Measurements from ENCODE around the gene CSRNP2. TPM values are rescaled to one million over a fixed set of nuclear protein-coding genes. Genes with fewer than 3 reads are reported as not detected.

Gene CSRNP2
- total and polyA plus RNA-seq, 12 donors, result 7.7 to 25.3 (median 15.8) TPM

DNA sequence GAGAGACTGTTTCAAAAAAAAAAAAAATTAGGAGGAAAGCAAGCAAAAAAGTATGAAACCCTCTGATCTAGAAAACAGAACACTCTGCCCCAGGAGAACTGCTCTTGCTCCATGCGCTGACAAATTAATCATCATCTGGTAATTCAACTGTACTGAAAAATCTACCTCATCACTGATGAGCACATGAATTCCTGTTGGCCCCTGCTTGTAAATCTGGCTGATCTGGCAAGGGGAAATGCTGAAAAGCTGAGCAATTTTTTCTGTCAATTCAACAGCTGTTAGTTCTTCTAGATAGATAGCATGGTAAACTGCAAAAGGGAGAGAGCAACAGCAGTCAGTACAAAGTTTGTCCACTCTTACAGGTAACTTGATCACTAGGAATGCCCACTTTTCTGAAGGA, 15.2 kb upstream of the CSRNP2 start:
- no peak overlapping the region for H3K4me3 ChIP-seq
- no peaks in the 10 kb centered on the region for H3K27me3 ChIP-seq
- H3K27ac ChIP-seq, result no peak overlapping the region
- DNase-seq (no peak), ATAC-seq (no peak)
- peaks cover 0 to 100% (median 81%) of the 10 kb centered on the region in 9 donors for H3K36me3 ChIP-seq
- no peaks in the 10 kb centered on the region for H3K9me3 ChIP-seq
- intact Hi-C loops (cut with DNase I), result no loop called here
- H3K4me1 ChIP-seq, result no peaks in the 10 kb centered on the region
- TF ChIP-seq, protein P1, sequence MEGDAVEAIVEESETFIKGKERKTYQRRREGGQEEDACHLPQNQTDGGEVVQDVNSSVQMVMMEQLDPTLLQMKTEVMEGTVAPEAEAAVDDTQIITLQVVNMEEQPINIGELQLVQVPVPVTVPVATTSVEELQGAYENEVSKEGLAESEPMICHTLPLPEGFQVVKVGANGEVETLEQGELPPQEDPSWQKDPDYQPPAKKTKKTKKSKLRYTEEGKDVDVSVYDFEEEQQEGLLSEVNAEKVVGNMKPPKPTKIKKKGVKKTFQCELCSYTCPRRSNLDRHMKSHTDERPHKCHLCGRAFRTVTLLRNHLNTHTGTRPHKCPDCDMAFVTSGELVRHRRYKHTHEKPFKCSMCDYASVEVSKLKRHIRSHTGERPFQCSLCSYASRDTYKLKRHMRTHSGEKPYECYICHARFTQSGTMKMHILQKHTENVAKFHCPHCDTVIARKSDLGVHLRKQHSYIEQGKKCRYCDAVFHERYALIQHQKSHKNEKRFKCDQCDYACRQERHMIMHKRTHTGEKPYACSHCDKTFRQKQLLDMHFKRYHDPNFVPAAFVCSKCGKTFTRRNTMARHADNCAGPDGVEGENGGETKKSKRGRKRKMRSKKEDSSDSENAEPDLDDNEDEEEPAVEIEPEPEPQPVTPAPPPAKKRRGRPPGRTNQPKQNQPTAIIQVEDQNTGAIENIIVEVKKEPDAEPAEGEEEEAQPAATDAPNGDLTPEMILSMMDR (IDR thresholded peaks at IDR 0.05), result no peak
- 96 to 100% methylated on average over 1 of the region's 1 CpG for WGBS, 2 donors

DNA sequence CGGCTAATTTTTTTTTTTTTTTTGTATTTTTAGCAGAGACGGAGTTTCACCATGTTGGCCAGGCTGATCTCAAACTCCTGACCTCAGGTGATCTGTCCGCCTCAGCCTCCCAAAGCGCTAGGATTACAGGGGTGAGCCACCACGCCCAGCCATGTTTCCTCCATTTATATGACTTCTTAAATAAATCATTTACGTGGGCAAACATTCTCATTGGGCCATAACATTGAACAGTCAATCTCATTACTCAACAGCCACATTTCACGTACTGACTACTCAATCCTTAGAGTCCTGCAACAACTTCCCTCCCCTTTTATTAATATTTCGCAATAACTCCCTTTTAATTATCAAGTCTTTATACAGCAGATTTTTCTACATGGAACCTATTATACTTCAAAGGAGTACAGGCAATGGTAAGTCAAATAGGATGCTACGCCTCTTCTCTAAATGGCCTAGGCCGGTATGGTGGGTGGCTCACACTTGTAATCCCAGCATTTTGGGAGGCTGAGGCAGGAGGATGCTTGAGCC, 7.4 kb upstream of the CSRNP2 start:
- Histone ChIP-seq H3K27me3 (no peaks in the 10 kb centered on the region), H3K36me3 (peaks cover 0 to 67% (median 20%) of the 10 kb centered on the region in 9 donors), H3K27ac (no peak overlapping the region), H3K4me3 (no peak overlapping the region), H3K4me1 (peaks cover 0 to 3% (median 0%) of the 10 kb centered on the region in 9 donors), H3K9me3 (no peaks in the 10 kb centered on the region)
- no peak for DNase-seq
- no peak for ATAC-seq
- WGBS, 2 donors, result 92 to 95% methylated on average over 10 of the region's 10 CpGs
- TF ChIP-seq, protein P1 (IDR thresholded peaks at IDR 0.05), result no peak
- intact Hi-C loops (cut with DNase I), result loop anchor here in 1 of 10 donors (5.0 kb wide), 1 partner anchor 82 kb away; the partner anchor contains the start of gene TFCP2

DNA sequence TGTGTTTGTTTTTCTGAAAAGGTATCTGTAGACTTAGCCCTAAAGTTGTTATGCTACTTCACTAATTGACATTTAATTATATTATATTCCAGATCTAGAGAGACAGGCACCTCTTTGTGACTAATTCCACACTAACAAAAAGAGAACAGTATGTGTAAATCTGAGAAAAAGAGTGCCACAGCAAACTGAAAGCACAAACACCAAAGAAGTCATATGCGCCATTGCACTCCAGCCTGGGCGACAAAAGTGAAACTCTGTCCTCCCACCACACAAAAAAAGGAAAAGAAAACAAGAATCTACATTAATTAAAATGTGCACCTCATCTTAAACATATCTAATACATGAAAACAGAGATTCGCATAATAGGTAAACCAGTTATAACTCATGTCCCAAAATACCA, 4.4 kb upstream of the CSRNP2 start:
- Histone ChIP-seq H3K9me3 (no peaks in the 10 kb centered on the region), H3K36me3 (peaks cover 0 to 37% (median 5%) of the 10 kb centered on the region in 9 donors), H3K27ac (no peak overlapping the region), H3K4me1 (peaks cover 0 to 7% (median 3%) of the 10 kb centered on the region in 9 donors), H3K27me3 (no peaks in the 10 kb centered on the region), H3K4me3 (no peak overlapping the region)
- WGBS, 2 donors, result 98 to 99% methylated on average over 3 of the region's 3 CpGs
- ATAC-seq (no peak), DNase-seq (no peak)
- intact Hi-C loops (cut with DNase I), result loop anchor here in 3 of 10 donors (10.0 kb wide), 1 partner anchor 147 kb away; the partner anchor contains the start of gene DAZAP2 (in 3 of the 3)
- TF ChIP-seq, protein P1 (IDR thresholded peaks at IDR 0.05), result no peak

GRCh38 chr12:51086933-51087332, 3.5 kb upstream of the CSRNP2 start:
- DNase-seq (no peak), ATAC-seq (no peak)
- H3K4me1 ChIP-seq, result peaks cover 0 to 14% (median 10%) of the 10 kb centered on the region in 9 donors
- H3K36me3 ChIP-seq, result peaks cover 0 to 29% (median 5%) of the 10 kb centered on the region in 9 donors
- intact Hi-C loops (cut with DNase I), result loop anchor here in 3 of 10 donors (10.0 kb wide), 1 partner anchor 148 kb away; the partner anchor contains the start of gene DAZAP2 (in 3 of the 3)
- TF ChIP-seq, protein P1 (IDR thresholded peaks at IDR 0.05), result no peak
- H3K9me3 ChIP-seq, result no peaks in the 10 kb centered on the region
- H3K27me3 ChIP-seq, result no peaks in the 10 kb centered on the region
- H3K4me3 ChIP-seq, result no peak overlapping the region
- 89 to 91% methylated on average over 10 of the region's 10 CpGs for WGBS, 2 donors
- no peak overlapping the region for H3K27ac ChIP-seq

All from heart right ventricle (tissue), 16 donors.